K562 (cell line): ENCODE results near the gene MAU2. TPM values are rescaled to one million over a fixed set of nuclear protein-coding genes. Genes with fewer than 3 reads are reported as not detected.
"Not testable (repeated sequence)": the region's sequence is repeated elsewhere in the genome, so short reads cannot be mapped to it uniquely, and the experiment has no call there.

Experiments used
- ATAC-seq: fragments of 200-7000 bp; cut with Tn5 transposase; 3 replicates; pipeline ENCODE4 v1.9.1; 2020; ENCODE audit warnings: moderate library complexity
- BruUV-seq: library from RNA; stranded (reverse); fragments of 400-500 nt; replicated peaks from 2 replicates; lab custom pipeline; 2021; lab: Mats Ljungman, UMichigan
- CTCF ChIA-PET: fragments of 300-600 bp; formaldehyde crosslinking; extraction: SDS; loops from one replicate; lab custom pipeline; 2021; ENCODE audit warnings: low intra/inter-chr PET ratio; lab: Yijun Ruan, JAX
- POLR2A ChIA-PET: fragments of 300-600, 350-650 bp; sonication (Branson Sonifier 250); formaldehyde crosslinking; extraction: SDS; loops from one replicate; lab custom pipeline; 2021; ENCODE audit warnings: antibody characterized with exemption, inconsistent platforms; lab: Yijun Ruan, JAX
- DNase-seq, 4 experiments: peaks; one replicate each; pipeline versions ENCODE4 v3.0.0 to v3.0.0-alpha.2; 2011 to 2018; ENCODE audit warnings: low spot score in 3 of 4, mixed read lengths in 3 of 4; ENCODE audit errors: extremely low read depth in 1 of 4
- FAIRE-seq: peaks from 2 replicates; lab custom pipeline; 2011; peaks lifted over from hg19 to GRCh38; lab: Jason Lieb, UNC
- H2AFZ ChIP-seq: 2 replicates; pipeline ENCODE4 v1.6.0; 2011; ENCODE audit warnings: low read depth, low read length, control low read depth, inconsistent platforms
- H3K27ac ChIP-seq: fragments of 200-600 bp; 3 replicates; pipeline ENCODE4 v1.8.0; 2011; ENCODE audit warnings: low read depth, mild to moderate bottlenecking, control low read depth, inconsistent platforms, low read length, moderate library complexity, mixed read lengths; ENCODE audit errors: extremely low read depth
- H3K27me3 ChIP-seq, 2 experiments: fragments of 300-600 bp in 1 of 2; 2 replicates in 1 of 2; 3 replicates in 1 of 2; pipeline versions ENCODE4 v1.6.0 to v1.8.0; 2011; ENCODE audit warnings: inconsistent platforms in 2 of 2, low read length in 2 of 2, mild to moderate bottlenecking in 1 of 2, mixed read lengths in 1 of 2, moderate library complexity in 1 of 2; ENCODE audit not compliant: control insufficient read depth in 2 of 2, insufficient read depth in 2 of 2
- H3K36me3 ChIP-seq: fragments of 300-600 bp; 3 replicates; pipeline ENCODE4 v1.8.0; 2011; ENCODE audit warnings: mild to moderate bottlenecking, low read length, inconsistent platforms; ENCODE audit not compliant: control insufficient read depth, insufficient read depth
- H3K4me1 ChIP-seq, 2 experiments: fragments of 200-600 bp in 1 of 2; replicated peaks in 1 of 2; 2 replicates in 1 of 2; 3 replicates in 1 of 2; pipeline versions ENCODE4 v1.5.1 to v1.8.0; 2011; ENCODE audit warnings: inconsistent platforms in 2 of 2, low read length in 2 of 2, mild to moderate bottlenecking in 1 of 2, mixed read lengths in 1 of 2, moderate library complexity in 1 of 2; ENCODE audit not compliant: control insufficient read depth in 2 of 2, insufficient read depth in 2 of 2
- H3K4me2 ChIP-seq: 2 replicates; pipeline ENCODE4 v1.6.1; 2011; ENCODE audit warnings: low read length, control low read depth, inconsistent platforms, mixed read lengths; ENCODE audit not compliant: insufficient read depth
- H3K4me3 ChIP-seq: fragments of 200-600 bp; sonication (generic), shearing (Covaris generic); 2 replicates; pipeline ENCODE4 v1.5.1; 2016; ENCODE audit warnings: control low read depth, inconsistent platforms
- H3K79me2 ChIP-seq: fragments of 200-600 bp; 3 replicates; pipeline ENCODE4 v1.8.0; 2011; ENCODE audit warnings: low read length, inconsistent platforms; ENCODE audit not compliant: control insufficient read depth, insufficient read depth
- H3K9ac ChIP-seq, 2 experiments: 2 replicates each; pipeline versions ENCODE4 v1.6.0 to v1.6.1; 2011; ENCODE audit warnings: low read depth in 2 of 2, low read length in 2 of 2, control low read depth in 1 of 2, inconsistent platforms in 1 of 2, mild to moderate bottlenecking in 1 of 2, mixed read lengths in 1 of 2; ENCODE audit not compliant: insufficient read depth in 1 of 2
- H3K9me1 ChIP-seq: one replicate; pipeline ENCODE4 v1.6.0; 2011; ENCODE audit warnings: inconsistent platforms, mild to moderate bottlenecking, low read length, moderate library complexity; ENCODE audit not compliant: control insufficient read depth, insufficient read depth
- H3K9me3 ChIP-seq: replicated peaks from 2 replicates; pipeline ENCODE4 v1.5.1; 2011; ENCODE audit warnings: low read depth, low read length, inconsistent platforms; ENCODE audit not compliant: control insufficient read depth, insufficient read depth
- H4K20me1 ChIP-seq: replicated peaks from 2 replicates; pipeline ENCODE4 v1.6.1; 2011; ENCODE audit warnings: low read length, inconsistent platforms, mixed read lengths; ENCODE audit not compliant: control insufficient read depth, insufficient read depth
- DACH1 ChIP-seq: fragments of 450-650 bp; IDR thresholded peaks from 2 replicates; pipeline ENCODE4 v1.6.1; 2018; ENCODE audit not compliant: partially characterized antibody
- XRCC5 ChIP-seq: fragments of 200-400 bp; formaldehyde crosslinking; IDR thresholded peaks from 2 replicates; pipeline ENCODE4 v1.6.1; 2017; ENCODE audit warnings: low read depth, mild to moderate bottlenecking, low read length
- WGBS: fragments of 100-300 bp; shearing (Covaris generic); methylation state at CpG from one replicate; pipeline ENCODE4 v1.1.6; 2016; ENCODE audit warnings: low coverage, mixed read lengths; ENCODE audit not compliant: insufficient coverage; ENCODE audit errors: missing lambda C conversion rate; 5-methylcytosine and 5-hydroxymethylcytosine counted together
- in situ Hi-C: fragments of 300-500 bp; cut with MboI; formaldehyde crosslinking; loops from 4 replicates; pipeline ENCODE4 v1.15.0; 2018; ENCODE audit warnings: inconsistent platforms, mixed read lengths
- intact Hi-C: fragments of 100-400 bp; cut with micrococcal nuclease; formaldehyde crosslinking; loops from 2 replicates; pipeline ENCODE4 v1.14.2; 2022
- polyA plus RNA-seq, 8 experiments: library from polyadenylated mRNA; depleted of rRNA in 4 of 8; stranded (reverse) in 5 of 8; unstranded in 3 of 8; fragments of >200 nt; fragmentation: Nextera tagmentation in 2 of 8; fragmentation: Illumina TruSeq in 1 of 8; extraction: Ambion mirVana in 2 of 8; extraction: Trizol in 1 of 8; gene quantifications; 2 replicates each; pipeline versions ENCODE4 v1.2.1 to v1.2.3, GENCODE V29; 2011 to 2014; ENCODE audit warnings: inconsistent platforms in 1 of 8, missing spikeins in 1 of 8
- total RNA-seq, 7 experiments: library from RNA; depleted of rRNA in 6 of 7; stranded (reverse); fragments of >200 nt in 6 of 7; fragmentation: Illumina TruSeq in 2 of 7; extraction: Trizol in 2 of 7; gene quantifications; 2 replicates each; pipeline versions ENCODE4 v1.2.1 to v1.2.3, GENCODE V29; 2011 to 2021; ENCODE audit warnings: low replicate concordance in 1 of 7
- TF ChIP-seq, protein P1 (sequence below): fragments of 450-650 bp; IDR thresholded peaks from 2 replicates; pipeline ENCODE4 v1.6.1; 2017; ENCODE audit warnings: antibody characterized with exemption, mild to moderate bottlenecking

MAU2 gene
- total and polyA plus RNA-seq, 9 of the 15 experiments (the other 6 are each of a cell fraction or from before 2014, with no cell fraction given), result 1.2 to 48.1 (median 19.4) TPM

GRCh38 chr19:19372656-19373416 lies 52.2 kb downstream of the MAU2 start (continued):
- TF ChIP-seq, protein P1, sequence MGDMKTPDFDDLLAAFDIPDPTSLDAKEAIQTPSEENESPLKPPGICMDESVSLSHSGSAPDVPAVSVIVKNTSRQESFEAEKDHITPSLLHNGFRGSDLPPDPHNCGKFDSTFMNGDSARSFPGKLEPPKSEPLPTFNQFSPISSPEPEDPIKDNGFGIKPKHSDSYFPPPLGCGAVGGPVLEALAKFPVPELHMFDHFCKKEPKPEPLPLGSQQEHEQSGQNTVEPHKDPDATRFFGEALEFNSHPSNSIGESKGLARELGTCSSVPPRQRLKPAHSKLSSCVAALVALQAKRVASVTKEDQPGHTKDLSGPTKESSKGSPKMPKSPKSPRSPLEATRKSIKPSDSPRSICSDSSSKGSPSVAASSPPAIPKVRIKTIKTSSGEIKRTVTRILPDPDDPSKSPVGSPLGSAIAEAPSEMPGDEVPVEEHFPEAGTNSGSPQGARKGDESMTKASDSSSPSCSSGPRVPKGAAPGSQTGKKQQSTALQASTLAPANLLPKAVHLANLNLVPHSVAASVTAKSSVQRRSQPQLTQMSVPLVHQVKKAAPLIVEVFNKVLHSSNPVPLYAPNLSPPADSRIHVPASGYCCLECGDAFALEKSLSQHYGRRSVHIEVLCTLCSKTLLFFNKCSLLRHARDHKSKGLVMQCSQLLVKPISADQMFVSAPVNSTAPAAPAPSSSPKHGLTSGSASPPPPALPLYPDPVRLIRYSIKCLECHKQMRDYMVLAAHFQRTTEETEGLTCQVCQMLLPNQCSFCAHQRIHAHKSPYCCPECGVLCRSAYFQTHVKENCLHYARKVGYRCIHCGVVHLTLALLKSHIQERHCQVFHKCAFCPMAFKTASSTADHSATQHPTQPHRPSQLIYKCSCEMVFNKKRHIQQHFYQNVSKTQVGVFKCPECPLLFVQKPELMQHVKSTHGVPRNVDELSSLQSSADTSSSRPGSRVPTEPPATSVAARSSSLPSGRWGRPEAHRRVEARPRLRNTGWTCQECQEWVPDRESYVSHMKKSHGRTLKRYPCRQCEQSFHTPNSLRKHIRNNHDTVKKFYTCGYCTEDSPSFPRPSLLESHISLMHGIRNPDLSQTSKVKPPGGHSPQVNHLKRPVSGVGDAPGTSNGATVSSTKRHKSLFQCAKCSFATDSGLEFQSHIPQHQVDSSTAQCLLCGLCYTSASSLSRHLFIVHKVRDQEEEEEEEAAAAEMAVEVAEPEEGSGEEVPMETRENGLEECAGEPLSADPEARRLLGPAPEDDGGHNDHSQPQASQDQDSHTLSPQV, result peak; percentile 85
- peak; percentile 94 for TF ChIP-seq DACH1

GRCh38 chr19:19379527-19379926 lies 58.9 kb downstream of the MAU2 start:
- Histone ChIP-seq H3K4me2 (no peak overlapping the region), H2AFZ (no peak overlapping the region), H3K4me1 (peaks cover 13 to 22% of the 10 kb centered on the region in 2 experiments; a peak in 4 of 5 replicates), H3K9me1 (no peaks in the 10 kb centered on the region), H3K4me3 (no peak overlapping the region), H3K79me2 (peaks cover 5% of the 10 kb centered on the region), H3K27ac (no peak overlapping the region), H3K9ac (no peak overlapping the region), H4K20me1 (no peaks in the 10 kb centered on the region), H3K27me3 (no peaks in the 10 kb centered on the region), H3K36me3 (no peaks in the 10 kb centered on the region), H3K9me3 (no peaks in the 10 kb centered on the region)
- in situ Hi-C loops, result no loop called here
- ChIA-PET POLR2A (interaction anchor here (0.6 kb wide), 2 partner anchors 10 to 111 kb away, joined by 3 read pairs; no protein-coding TSS in a partner anchor), CTCF (no interaction called here)
- DNase-seq (no peak), FAIRE-seq (no peak), ATAC-seq (no peak)
- intact Hi-C loops, result no loop called here
- WGBS, result 57% methylated on average over 1 of the region's 2 CpGs
- no TSS peak for BruUV-seq
- TF ChIP-seq XRCC5, result no peak
- TF ChIP-seq, all 486 proteins: peak for 0

DNA sequence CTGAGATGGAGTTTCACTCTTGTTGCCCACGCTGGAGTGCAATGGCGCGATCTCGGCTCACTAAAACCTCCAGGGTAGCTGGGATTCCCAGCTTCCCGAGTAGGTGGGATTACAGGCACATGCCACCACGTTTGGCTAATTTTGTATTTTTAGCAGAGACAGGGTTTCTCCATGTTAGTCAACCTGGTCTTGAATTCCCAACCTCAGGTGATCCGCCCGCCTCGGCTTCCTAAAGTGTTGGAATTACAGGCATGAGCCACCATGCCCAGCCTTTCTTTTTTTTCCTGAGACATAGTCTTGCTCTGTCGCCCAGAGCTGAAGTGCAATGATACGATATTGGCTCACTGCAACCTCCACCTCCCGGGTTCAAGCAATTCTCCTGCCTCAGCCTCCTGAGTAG lies 59.7 kb downstream of the MAU2 start:
- H4K20me1 ChIP-seq, H3K9me3 ChIP-seq, DNase-seq, H3K4me2 ChIP-seq, ATAC-seq, H3K4me3 ChIP-seq, H3K27me3 ChIP-seq, H3K9ac ChIP-seq, BruUV-seq, H2AFZ ChIP-seq, H3K36me3 ChIP-seq, intact Hi-C loops, FAIRE-seq, CTCF ChIA-PET, H3K9me1 ChIP-seq, H3K27ac ChIP-seq, in situ Hi-C loops: not testable (repeated sequence)
- WGBS, result 65% methylated on average over 10 of the region's 12 CpGs
- POLR2A ChIA-PET, result interaction anchor here (1.1 to 1.6 kb wide), 2 partner anchors 7 to 328 kb away, joined by 3 to 6 read pairs; no protein-coding TSS in a partner anchor
- peaks cover 19 to 20% of the 10 kb centered on the region in 2 experiments; a peak in 4 of 5 replicates for H3K4me1 ChIP-seq
- H3K79me2 ChIP-seq, result peaks cover 11% of the 10 kb centered on the region
